GM21515 (cell line): ENCODE data around the gene NRXN2.

Source experiments
- ATAC-seq: cut with Tn5 transposase; IDR thresholded peaks from one replicate; pipeline ENCODE4 v1.9.1; 2021; ENCODE audit not compliant: unreplicated experiment

The NRXN2 gene

GRCh38 chr11:64632654-64633053, 90.3 kb downstream of the NRXN2 start:
- ATAC-seq = no peak

GRCh38 chr11:64632237-64632636, 90.8 kb downstream of the NRXN2 start:
- ATAC-seq = no peak

DNA sequence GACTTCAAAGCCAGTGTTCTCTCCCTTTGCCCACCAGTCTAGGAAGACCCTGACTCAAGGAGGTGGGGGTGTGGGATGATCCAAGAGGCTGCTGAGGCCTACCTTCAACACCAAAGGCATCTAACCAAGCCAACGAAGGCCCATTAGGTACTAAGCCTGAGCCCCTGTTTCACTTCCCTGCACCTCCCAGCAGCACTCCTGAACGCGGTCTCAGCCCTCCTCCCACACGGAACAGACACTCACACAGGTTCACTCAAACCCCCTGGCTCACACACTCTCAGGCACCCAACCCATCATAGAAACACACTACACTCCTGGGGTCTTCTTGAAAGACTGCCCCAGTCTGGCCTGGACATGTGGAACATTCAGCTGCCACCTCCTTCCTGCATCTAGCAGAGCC, 91.3 kb downstream of the NRXN2 start:
- no peak for ATAC-seq

- no peak for ATAC-seq
Measured at GRCh38 chr11:64629796-64630562, 93.0 kb downstream of the NRXN2 start.

DNA sequence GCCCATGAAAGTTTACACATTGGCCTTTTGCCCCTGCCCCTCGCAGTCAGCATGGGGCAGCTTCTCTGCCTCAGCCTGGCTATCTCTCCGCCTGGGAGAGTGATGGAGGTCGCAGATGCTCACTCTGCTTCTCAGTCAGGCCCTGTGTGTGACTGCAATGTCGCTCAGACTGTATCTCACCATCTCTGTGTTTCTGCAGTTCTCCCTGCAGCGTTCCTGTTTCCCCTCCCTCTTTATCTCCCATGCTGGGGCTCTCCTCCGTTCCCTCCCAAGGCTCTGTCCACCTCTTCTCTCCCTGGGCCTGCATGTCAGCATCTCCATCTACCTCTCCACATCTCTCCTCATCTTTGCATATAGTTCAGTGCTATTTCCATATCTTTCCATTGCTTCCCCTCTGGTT, 93.9 kb downstream of the NRXN2 start:
- ATAC-seq = no peak

DNA sequence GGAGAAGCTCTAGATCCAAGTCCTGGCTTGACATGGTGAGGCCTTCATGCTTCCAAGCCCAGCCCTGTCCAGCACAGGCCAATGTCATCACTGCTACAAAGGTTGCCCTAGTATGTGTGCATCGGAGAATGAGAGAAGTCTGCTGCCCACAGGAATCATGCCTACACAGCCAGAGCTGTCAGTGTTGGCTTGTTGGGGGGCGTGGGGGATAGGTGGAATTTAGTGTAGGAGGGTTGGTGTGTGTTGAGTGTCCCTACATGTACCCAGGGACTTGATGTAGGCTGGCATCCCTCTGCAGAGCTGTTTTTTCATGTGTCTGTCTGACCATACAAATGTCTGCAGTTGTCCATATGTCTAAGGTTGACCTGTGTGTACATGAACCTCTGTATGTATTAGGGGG, 94.4 kb downstream of the NRXN2 start:
- ATAC-seq = no peak

DNA sequence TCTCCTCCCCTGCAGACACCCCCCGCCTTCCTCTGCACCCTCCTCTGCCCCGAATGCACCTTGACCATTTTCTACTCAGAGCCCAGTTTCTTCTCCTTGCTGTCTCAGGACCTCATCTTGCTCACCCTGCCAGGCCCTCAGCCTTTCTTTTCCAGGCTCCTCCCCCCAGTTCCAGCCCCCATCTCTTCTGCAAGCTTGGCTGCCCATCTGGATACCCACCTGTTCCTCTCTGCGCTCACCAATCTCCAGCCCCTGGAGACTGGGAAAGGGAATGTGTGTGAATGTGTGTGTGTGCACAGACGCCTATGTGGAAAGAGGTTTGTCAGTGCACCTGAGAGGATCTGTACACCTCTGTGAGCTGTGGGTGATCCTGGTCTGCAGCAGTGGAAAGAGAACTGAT, 95.6 kb downstream of the NRXN2 start:
- no peak for ATAC-seq

DNA sequence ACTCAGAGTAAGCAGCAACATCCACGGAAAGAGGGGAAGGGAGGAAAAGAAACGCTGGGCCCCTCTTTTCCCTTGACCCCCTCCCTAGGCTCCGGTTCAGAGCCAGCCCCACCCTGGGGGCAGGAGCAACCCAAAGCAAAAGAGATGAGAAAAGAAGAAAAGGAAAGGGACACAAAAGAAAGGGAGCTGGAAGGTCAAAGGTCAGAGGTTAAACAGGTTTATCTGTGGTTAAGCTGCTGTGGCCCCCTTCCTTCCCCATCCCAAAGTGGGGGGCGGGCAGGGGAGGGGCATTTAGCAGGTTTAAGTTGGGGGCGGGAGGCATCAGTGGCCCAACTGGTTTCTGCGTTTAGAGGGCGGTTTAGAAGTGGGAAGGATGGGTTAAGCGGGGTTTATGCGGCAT, 96.4 kb downstream of the NRXN2 start:
- no peak for ATAC-seq

GRCh38 chr11:64624883-64625481, 98.0 kb downstream of the NRXN2 start:
- no peak for ATAC-seq

DNA sequence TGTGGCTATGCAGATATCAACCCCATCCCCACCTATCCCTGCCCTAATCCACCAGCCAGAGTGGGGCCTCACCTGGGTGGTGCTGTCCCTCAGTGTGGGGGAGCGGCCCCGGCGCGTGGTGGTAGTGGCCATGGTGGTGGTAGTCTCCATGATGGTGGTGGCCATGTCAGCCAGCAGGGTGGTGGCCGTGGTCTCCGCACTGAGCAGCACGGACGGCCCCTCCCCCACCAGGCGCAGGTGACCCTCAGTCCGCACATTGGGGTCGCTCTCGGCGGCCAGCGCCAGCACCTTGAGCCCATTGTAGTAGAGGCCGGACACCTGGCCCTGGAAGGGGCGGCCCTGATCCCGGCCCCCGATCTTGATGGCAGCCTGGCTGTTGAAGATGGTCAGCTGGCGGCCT, 100.3 kb downstream of the NRXN2 start:
- ATAC-seq = no peak

- no peak for ATAC-seq
Measured at GRCh38 chr11:64621283-64622019, 101.5 kb downstream of the NRXN2 start.

DNA sequence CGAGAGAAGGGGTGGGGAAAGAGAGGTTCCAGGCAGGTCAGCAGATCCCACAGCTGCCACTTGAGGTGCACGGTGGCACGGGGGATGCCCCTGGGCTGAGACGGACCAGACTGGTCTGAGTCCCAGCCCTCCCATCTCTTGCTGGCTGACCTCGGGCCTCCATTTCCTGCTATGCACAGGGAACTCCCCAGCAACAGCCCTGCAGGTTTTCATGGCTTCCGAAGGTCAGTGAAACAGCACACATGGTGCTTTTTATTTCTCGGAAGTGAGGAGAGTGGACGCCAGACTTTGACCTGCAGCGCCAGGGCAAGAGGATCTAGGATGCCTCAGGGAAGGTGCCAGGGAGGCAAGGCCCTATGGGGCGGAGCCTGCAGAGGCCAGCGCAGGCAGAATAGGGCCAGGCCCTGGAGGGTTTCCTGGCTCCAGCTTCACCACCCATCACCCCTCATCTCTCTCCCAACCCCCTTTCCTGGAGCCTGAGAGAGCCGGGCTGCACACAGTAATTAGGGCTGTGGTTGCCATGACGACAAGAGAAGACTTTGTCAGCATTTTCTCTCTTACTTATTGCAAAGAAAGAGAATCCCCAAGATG, 102.5 kb downstream of the NRXN2 start:
- no peak for ATAC-seq

DNA sequence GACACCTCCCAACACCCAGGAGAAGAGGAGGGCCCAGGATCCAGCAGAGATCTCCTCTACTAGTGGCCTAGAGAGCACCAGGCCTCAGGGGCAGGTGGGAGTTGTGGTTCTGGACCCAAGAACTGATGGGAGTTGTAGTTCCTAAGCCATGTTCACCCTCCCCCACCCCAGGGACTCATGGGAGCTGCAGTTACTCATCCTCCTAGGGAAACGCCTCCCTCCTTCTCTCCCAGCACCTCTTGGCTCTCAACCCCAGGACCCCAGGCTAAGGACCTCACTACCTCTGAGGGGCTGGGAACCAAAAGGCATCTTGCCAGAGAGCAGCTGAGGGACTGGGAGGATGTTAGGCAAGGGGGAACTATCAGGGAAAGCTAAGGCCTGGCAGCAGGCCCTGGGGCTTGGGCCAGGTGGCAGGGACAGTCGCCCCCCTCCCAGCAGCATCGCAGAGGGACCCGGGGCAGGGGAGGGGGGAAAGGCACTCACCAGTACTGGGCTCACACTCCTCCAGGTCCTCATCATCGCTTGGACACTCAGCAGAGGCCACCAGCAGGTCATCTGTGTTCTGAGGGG, 103.1 kb downstream of the NRXN2 start:
- no peak for ATAC-seq

GRCh38 chr11:64619196-64619595, 103.8 kb downstream of the NRXN2 start:
- no peak for ATAC-seq

GRCh38 chr11:64616817-64617216, 106.2 kb downstream of the NRXN2 start:
- ATAC-seq = no peak

DNA sequence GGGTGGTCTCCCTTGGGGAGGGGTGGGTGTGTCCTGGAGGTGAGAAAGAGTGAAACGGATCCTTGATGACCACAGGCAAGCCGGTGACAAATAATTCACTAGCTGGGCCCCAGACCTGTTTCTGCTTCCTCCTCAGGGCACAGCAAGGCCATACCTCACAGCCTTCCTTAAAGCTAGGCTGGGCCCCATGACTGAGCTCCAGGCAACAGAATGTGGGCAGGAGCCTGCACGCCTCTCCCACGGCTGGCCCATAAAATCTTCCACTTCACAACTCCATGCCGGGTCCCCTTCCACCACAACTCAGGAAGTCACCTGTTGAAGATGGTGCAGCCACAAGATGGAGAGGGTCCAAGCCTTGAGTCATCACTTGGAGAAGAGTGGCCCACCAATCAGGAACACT, 108.1 kb downstream of the NRXN2 start:
- ATAC-seq = no peak

DNA sequence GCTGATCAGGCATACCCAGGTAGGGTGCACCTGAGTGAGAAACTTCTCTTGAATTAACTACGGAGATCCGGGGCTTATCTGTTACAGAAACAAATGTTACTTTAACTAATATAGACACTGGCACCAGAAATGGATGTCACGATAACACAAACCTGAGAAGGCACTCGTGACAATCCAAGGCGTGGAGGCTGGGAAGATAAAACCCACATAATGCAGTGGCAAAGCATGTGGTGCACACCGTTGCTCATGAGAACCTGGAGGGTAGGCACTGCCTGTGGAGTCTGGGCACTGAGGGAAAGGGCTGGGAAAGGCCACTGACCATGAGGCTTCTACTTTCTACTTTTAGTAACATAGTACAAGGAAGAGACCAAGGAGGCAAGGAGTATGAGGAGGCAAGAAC, 109.3 kb downstream of the NRXN2 start:
- ATAC-seq = no peak

- ATAC-seq = no peak
Measured at GRCh38 chr11:64611869-64612646, 110.9 kb downstream of the NRXN2 start.

DNA sequence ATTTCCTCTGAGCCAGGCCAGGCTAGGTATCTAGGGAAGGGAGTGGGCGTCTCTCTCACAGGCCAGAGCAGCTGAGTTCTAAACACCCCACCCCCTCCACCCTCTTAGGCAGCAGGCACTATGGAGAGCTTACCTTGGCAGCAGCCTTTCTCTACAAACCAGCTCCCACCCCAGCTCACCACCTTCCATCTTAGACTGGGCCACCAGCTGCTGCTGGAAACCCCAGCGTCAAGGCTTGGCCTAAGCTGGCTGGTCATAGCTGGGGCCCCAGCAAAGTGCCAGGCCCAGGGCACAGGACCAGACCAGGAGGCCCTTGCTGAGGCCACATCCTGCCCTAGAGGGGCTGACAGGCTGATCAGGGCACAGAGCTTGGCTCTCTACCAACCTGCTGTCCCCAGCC, 111.8 kb downstream of the NRXN2 start:
- no peak for ATAC-seq

DNA sequence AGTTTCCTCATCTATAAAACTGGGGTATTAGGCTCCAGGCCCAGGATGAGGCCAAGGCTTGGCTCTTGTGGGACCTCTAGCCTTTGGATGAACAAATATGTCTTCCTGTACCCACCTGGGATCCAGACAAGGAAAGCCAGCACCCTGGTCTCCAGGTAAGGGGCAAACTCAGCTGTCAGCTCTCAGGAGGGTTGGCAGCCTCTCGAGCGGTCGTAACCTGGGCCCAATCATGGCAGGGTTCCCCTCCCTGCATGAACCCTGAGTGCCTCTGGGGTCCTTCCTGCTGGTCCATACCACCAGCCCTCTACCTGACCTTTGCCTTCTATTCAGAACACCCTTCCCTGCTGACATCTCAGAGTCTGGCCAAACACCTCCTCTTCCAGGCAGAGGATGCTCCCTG, 112.4 kb downstream of the NRXN2 start:
- ATAC-seq = no peak
